ENCODE data around the gene INTS15.

DNA sequence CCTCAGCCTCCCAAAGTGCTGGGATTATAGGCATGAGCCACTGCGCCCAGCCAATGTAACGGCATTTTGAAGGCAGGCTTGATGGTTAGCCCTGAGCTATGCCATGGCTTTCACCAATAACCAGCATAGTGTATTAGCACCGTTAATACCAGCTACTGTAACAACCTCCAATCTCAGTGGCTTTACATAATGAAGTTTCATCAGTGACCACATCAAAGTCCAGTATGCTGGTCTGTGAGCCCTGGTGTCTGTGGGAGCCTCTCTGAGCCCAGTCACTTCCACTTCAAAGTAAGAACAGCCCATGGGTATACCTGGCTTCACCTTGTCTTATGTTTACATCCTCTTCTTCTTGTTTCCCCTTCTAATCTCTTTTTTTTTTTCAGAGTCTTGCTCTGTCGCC lies 24.2 kb upstream of the INTS15 start:
- TF ChIP-seq, protein P1, sequence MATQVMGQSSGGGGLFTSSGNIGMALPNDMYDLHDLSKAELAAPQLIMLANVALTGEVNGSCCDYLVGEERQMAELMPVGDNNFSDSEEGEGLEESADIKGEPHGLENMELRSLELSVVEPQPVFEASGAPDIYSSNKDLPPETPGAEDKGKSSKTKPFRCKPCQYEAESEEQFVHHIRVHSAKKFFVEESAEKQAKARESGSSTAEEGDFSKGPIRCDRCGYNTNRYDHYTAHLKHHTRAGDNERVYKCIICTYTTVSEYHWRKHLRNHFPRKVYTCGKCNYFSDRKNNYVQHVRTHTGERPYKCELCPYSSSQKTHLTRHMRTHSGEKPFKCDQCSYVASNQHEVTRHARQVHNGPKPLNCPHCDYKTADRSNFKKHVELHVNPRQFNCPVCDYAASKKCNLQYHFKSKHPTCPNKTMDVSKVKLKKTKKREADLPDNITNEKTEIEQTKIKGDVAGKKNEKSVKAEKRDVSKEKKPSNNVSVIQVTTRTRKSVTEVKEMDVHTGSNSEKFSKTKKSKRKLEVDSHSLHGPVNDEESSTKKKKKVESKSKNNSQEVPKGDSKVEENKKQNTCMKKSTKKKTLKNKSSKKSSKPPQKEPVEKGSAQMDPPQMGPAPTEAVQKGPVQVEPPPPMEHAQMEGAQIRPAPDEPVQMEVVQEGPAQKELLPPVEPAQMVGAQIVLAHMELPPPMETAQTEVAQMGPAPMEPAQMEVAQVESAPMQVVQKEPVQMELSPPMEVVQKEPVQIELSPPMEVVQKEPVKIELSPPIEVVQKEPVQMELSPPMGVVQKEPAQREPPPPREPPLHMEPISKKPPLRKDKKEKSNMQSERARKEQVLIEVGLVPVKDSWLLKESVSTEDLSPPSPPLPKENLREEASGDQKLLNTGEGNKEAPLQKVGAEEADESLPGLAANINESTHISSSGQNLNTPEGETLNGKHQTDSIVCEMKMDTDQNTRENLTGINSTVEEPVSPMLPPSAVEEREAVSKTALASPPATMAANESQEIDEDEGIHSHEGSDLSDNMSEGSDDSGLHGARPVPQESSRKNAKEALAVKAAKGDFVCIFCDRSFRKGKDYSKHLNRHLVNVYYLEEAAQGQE (IDR thresholded peaks at IDR 0.05; ENCODE audit: insufficient read depth in 1 of 2, low read depth in 2 of 2, low read length in 1 of 2): no peak
- TF ChIP-seq, protein P2, sequence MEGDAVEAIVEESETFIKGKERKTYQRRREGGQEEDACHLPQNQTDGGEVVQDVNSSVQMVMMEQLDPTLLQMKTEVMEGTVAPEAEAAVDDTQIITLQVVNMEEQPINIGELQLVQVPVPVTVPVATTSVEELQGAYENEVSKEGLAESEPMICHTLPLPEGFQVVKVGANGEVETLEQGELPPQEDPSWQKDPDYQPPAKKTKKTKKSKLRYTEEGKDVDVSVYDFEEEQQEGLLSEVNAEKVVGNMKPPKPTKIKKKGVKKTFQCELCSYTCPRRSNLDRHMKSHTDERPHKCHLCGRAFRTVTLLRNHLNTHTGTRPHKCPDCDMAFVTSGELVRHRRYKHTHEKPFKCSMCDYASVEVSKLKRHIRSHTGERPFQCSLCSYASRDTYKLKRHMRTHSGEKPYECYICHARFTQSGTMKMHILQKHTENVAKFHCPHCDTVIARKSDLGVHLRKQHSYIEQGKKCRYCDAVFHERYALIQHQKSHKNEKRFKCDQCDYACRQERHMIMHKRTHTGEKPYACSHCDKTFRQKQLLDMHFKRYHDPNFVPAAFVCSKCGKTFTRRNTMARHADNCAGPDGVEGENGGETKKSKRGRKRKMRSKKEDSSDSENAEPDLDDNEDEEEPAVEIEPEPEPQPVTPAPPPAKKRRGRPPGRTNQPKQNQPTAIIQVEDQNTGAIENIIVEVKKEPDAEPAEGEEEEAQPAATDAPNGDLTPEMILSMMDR (IDR thresholded peaks at IDR 0.05): no peak
- TF ChIP-seq POLR2AphosphoS5 (IDR thresholded peaks at IDR 0.05; ENCODE audit: low read depth, low read length): no peak
